ENCODE measurements around the gene NRARP. TPM values are rescaled to one million over a fixed set of nuclear protein-coding genes. Genes with fewer than 3 reads are reported as not detected.

NRARP gene
- total RNA-seq, 2 experiments from 2014 or later, result 6.9 to 8.9 TPM

DNA sequence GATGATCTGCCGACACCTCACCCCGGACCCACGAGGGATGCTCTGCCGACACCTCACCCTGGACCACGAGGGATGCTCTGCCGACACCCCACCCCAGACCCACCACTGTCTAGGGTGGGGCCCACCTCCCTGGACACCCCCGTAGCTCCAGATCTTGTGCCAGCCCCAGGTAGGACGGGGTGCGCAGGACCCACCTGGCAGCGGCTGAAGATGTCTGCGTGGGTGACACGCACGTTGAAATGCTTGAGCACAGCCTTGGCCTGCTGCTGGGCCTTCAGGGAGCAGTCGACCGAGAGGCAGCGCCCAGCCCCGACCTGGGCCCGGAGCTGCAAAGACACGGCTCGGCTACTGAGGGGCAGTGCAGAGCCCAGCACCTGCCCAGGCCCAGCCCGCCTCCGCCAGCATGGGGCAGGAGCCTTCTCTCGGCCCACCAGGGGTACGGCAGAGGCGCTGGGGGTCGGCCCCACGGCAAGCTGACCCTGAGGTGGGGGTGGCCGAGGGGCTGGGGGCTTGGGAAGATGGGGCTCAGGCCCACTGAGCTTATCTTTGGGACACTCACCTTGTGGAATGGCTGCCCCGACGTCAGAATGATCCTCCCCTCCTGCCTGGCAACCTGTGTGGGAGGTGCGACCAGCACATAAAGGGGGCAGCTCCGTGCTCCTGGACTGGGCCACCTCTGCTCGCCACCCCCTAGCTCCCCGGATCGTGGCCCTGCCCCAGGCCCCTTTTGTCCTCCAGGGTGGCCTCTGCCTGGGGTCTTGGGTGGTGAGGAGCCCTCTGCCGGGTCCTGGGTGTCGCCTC lies 21.7 kb upstream of the NRARP start:
- Histone ChIP-seq H3K79me2 (ENCODE audit: insufficient read depth, low read depth, low read length) (no peaks in the 10 kb centered on the region), H3K9me2 (ENCODE audit: insufficient read depth, low read length) (no peaks in the 10 kb centered on the region), H3K4me2 (ENCODE audit: low read length) (no peak overlapping the region), H3K4me3 (ENCODE audit: low read depth, low read length, poor library complexity, severe bottlenecking) (no peak overlapping the region), H3K27ac (ENCODE audit: low read depth, low read length, poor library complexity, severe bottlenecking) (no peak overlapping the region), H2AFZ (ENCODE audit: low read length) (no peak overlapping the region), H3K9me3 (ENCODE audit: low read length) (peaks cover 10% of the 10 kb centered on the region), H3K36me3 (ENCODE audit: insufficient read depth, low read length) (no peaks in the 10 kb centered on the region), H4K20me1 (ENCODE audit: insufficient read depth, low read length) (no peaks in the 10 kb centered on the region), H3K4me1 (ENCODE audit: insufficient read depth, low read length, poor library complexity, severe bottlenecking) (peaks cover 31% of the 10 kb centered on the region)
- BruUV-seq (replicated peaks), result no TSS peak
- intact Hi-C loops (cut with micrococcal nuclease; ENCODE audit: unreplicated experiment), result loop anchor here (10.0 kb wide), 1 partner anchor 91 kb away; no protein-coding TSS in a partner anchor
- ChIA-PET POLR2A (no interaction called here), CTCF (ENCODE audit: unreplicated experiment) (no interaction called here)
- no peak for DNase-seq (ENCODE audit: low spot score)
- TF ChIP-seq, protein P1, sequence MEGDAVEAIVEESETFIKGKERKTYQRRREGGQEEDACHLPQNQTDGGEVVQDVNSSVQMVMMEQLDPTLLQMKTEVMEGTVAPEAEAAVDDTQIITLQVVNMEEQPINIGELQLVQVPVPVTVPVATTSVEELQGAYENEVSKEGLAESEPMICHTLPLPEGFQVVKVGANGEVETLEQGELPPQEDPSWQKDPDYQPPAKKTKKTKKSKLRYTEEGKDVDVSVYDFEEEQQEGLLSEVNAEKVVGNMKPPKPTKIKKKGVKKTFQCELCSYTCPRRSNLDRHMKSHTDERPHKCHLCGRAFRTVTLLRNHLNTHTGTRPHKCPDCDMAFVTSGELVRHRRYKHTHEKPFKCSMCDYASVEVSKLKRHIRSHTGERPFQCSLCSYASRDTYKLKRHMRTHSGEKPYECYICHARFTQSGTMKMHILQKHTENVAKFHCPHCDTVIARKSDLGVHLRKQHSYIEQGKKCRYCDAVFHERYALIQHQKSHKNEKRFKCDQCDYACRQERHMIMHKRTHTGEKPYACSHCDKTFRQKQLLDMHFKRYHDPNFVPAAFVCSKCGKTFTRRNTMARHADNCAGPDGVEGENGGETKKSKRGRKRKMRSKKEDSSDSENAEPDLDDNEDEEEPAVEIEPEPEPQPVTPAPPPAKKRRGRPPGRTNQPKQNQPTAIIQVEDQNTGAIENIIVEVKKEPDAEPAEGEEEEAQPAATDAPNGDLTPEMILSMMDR (conservative IDR thresholded peaks at IDR 0.05; ENCODE audit: low read length), result no peak
- TF ChIP-seq EZH2phosphoT487 (IDR thresholded peaks at IDR 0.05; ENCODE audit: borderline replicate concordance, low read depth, low read length), result no peak

DNA sequence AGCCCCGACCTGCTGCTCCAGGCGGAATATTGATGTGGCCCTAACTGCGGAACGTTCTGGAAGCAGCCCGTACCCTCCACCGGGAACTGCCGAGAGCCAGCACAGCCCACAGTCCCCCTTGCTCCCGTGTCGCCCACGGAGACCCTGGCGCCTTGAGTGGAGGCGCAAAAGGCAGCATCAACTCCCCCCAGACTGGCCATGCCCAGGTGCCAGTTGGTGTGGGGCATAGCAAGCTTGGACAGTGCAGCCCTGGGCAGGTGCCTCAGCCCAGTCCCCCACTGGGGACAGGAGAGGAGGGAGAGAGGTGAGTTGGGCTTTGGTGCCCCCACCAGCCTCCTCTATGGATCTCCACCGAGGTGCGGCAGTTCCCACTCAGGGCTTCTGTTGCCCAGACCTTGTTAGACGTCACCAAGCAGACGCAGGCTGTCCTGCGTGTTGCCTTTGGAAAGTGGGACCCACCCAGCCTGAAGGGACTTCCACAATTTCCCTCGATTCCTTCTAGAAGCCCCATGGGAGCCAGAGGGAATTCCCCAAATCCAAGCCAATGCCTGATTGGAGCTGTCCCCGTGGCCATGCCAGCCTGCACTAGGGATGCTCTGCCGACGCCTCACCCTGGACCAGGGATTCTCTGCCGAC lies 19.8 kb upstream of the NRARP start:
- no peak for TF ChIP-seq EZH2phosphoT487 (IDR thresholded peaks at IDR 0.05; ENCODE audit: borderline replicate concordance, low read depth, low read length)
- TF ChIP-seq, protein P1 (conservative IDR thresholded peaks at IDR 0.05; ENCODE audit: low read length), result no peak
- ChIA-PET CTCF (ENCODE audit: unreplicated experiment) (no interaction called here), POLR2A (no interaction called here)
- intact Hi-C loops (cut with micrococcal nuclease; ENCODE audit: unreplicated experiment), result loop anchor here (10.0 kb wide), 1 partner anchor 93 kb away; no protein-coding TSS in a partner anchor
- no peak overlapping the region for H3K4me3 ChIP-seq (ENCODE audit: low read depth, low read length, poor library complexity, severe bottlenecking)
- H3K9me2 ChIP-seq (ENCODE audit: insufficient read depth, low read length), result no peaks in the 10 kb centered on the region
- no peak for DNase-seq (ENCODE audit: low spot score)
- no TSS peak for BruUV-seq (replicated peaks)
- no peak overlapping the region for H2AFZ ChIP-seq (ENCODE audit: low read length)
- H4K20me1 ChIP-seq (ENCODE audit: insufficient read depth, low read length), result no peaks in the 10 kb centered on the region
- H3K27ac ChIP-seq (ENCODE audit: low read depth, low read length, poor library complexity, severe bottlenecking), result no peak overlapping the region
- H3K79me2 ChIP-seq (ENCODE audit: insufficient read depth, low read depth, low read length), result no peaks in the 10 kb centered on the region
- H3K4me1 ChIP-seq (ENCODE audit: insufficient read depth, low read length, poor library complexity, severe bottlenecking), result peaks cover 34% of the 10 kb centered on the region
- H3K9me3 ChIP-seq (ENCODE audit: low read length), result no peaks in the 10 kb centered on the region
- H3K4me2 ChIP-seq (ENCODE audit: low read length), result no peak overlapping the region
- no peaks in the 10 kb centered on the region for H3K36me3 ChIP-seq (ENCODE audit: insufficient read depth, low read length)
